ENCODE results near the gene CAPN12. TPM values are rescaled to one million over a fixed set of nuclear protein-coding genes. Genes with fewer than 3 reads are reported as not detected.

CAPN12 gene
- polyA plus RNA-seq, 4 donors, result 4.6 to 11.3 (median 7.4) TPM

GRCh38 chr19:38699647-38700349 lies 44.5 kb downstream of the CAPN12 start:
- no peak for DNase-seq (ENCODE audit: low read depth in 4 of 4, low spot score in 2 of 4)

GRCh38 chr19:38699027-38699346 lies 45.3 kb downstream of the CAPN12 start:
- no peak for DNase-seq (ENCODE audit: low read depth in 4 of 4, low spot score in 2 of 4)

- no peak for DNase-seq (ENCODE audit: low read depth in 4 of 4, low spot score in 2 of 4)
Measured at GRCh38 chr19:38698225-38699026, 45.8 kb downstream of the CAPN12 start.

- no peak for DNase-seq (ENCODE audit: low read depth in 4 of 4, low spot score in 2 of 4)
Measured at GRCh38 chr19:38697641-38698071, 46.6 kb downstream of the CAPN12 start.

- DNase-seq (ENCODE audit: low read depth in 4 of 4, low spot score in 2 of 4), result no peak
Measured at GRCh38 chr19:38697197-38697596, 47.1 kb downstream of the CAPN12 start.

GRCh38 chr19:38696729-38697055 lies 47.6 kb downstream of the CAPN12 start:
- DNase-seq (ENCODE audit: low read depth in 4 of 4, low spot score in 2 of 4), result no peak

GRCh38 chr19:38695832-38696728 lies 48.2 kb downstream of the CAPN12 start:
- DNase-seq (ENCODE audit: low read depth in 4 of 4, low spot score in 2 of 4), result no peak

- DNase-seq (ENCODE audit: low read depth in 4 of 4, low spot score in 2 of 4), result no peak
Measured at GRCh38 chr19:38695317-38695683, 49.0 kb downstream of the CAPN12 start.

- peak in 2 of 4 donors; percentile 69 to 79 for DNase-seq (ENCODE audit: low read depth in 4 of 4, low spot score in 2 of 4)
Measured at GRCh38 chr19:38693380-38694223, 50.7 kb downstream of the CAPN12 start.

GRCh38 chr19:38692458-38693379 lies 51.6 kb downstream of the CAPN12 start:
- no peak for DNase-seq (ENCODE audit: low read depth in 4 of 4, low spot score in 2 of 4)

- no peak for DNase-seq (ENCODE audit: low read depth in 4 of 4, low spot score in 2 of 4)
Measured at GRCh38 chr19:38691938-38692457, 52.3 kb downstream of the CAPN12 start.

- no peak for DNase-seq (ENCODE audit: low read depth in 4 of 4, low spot score in 2 of 4)
Measured at GRCh38 chr19:38690832-38691231, 53.4 kb downstream of the CAPN12 start.

GRCh38 chr19:38690146-38690545 lies 54.1 kb downstream of the CAPN12 start:
- no peak for DNase-seq (ENCODE audit: low read depth in 4 of 4, low spot score in 2 of 4)

- DNase-seq (ENCODE audit: low read depth in 4 of 4, low spot score in 2 of 4), result no peak
Measured at GRCh38 chr19:38687837-38688378, 56.4 kb downstream of the CAPN12 start.

- no peak for DNase-seq (ENCODE audit: low read depth in 4 of 4, low spot score in 2 of 4)
Measured at GRCh38 chr19:38686530-38686888, 57.8 kb downstream of the CAPN12 start.

- DNase-seq (ENCODE audit: low read depth in 4 of 4, low spot score in 2 of 4), result no peak
Measured at GRCh38 chr19:38685666-38686529, 58.4 kb downstream of the CAPN12 start.

- DNase-seq (ENCODE audit: low read depth in 4 of 4, low spot score in 2 of 4), result no peak
Measured at GRCh38 chr19:38684862-38685665, 59.2 kb downstream of the CAPN12 start.

Data from left renal cortex interstitium (tissue), 4 donors.